Adrenal gland (tissue), 5 donors: ENCODE measurements around the gene ABL1.
"Not testable (repeated sequence)": the region's sequence is repeated elsewhere in the genome, so short reads cannot be mapped to it uniquely, and the experiment has no call there.

Experiments
- CTCF ChIP-seq, 6 experiments: fragments of 450-650 bp in 4 of 6; fragments of 200-600 bp in 2 of 6; sonication (generic) in 1 of 6; IDR thresholded peaks; 1 replicate in 5 of 6; 2 replicates in 1 of 6; pipeline versions ENCODE4 v1.5.1 to v1.8.0; 2016 to 2021; ENCODE audit warnings: antibody characterized with exemption in 6 of 6, mild to moderate bottlenecking in 2 of 6, moderate library complexity in 1 of 6
- POLR2A ChIP-seq, 2 donors: fragments of 450-650 bp; IDR thresholded peaks; one replicate each; pipeline ENCODE4 v1.6.1; 2017; ENCODE audit warnings: antibody characterized with exemption in 2 of 2, mild to moderate bottlenecking in 2 of 2, moderate library complexity in 1 of 2
- donor health status: DM: no; HTN: no; CAD: no.

GRCh38 chr9:130910670-130911069 lies 75.6 kb downstream of the ABL1 start:
- TF ChIP-seq POLR2A, CTCF (IDR thresholded peaks at IDR 0.05): not testable (repeated sequence)
